HG03439 (cell line): ENCODE measurements around the gene EIF1.
A peak's percentile ranks its signal among the peaks of the same experiment; 100 is the strongest.
"Not testable (repeated sequence)": the region's sequence is repeated elsewhere in the genome, so short reads cannot be mapped to it uniquely, and the experiment has no call there.

Experiments used
- ATAC-seq: cut with Tn5 transposase; IDR thresholded peaks from one replicate; pipeline ENCODE4 v1.9.1; 2021; ENCODE audit warnings: mild to moderate bottlenecking, moderate library complexity; ENCODE audit not compliant: unreplicated experiment

Gene EIF1

GRCh38 chr17:41678411-41678906 lies 10.2 kb upstream of the EIF1 start:
- ATAC-seq = no peak

GRCh38 chr17:41678907-41679739 lies 9.6 kb upstream of the EIF1 start:
- ATAC-seq = peak; percentile 65

- no peak for ATAC-seq
Measured at GRCh38 chr17:41679740-41680425, 8.8 kb upstream of the EIF1 start.

- no peak for ATAC-seq
Measured at GRCh38 chr17:41680426-41681040, 8.2 kb upstream of the EIF1 start.

- ATAC-seq = no peak
Measured at GRCh38 chr17:41681776-41682175, 6.9 kb upstream of the EIF1 start.

- no peak for ATAC-seq
Measured at GRCh38 chr17:41682631-41683030, 6.1 kb upstream of the EIF1 start.

GRCh38 chr17:41683441-41684007 lies 5.2 kb upstream of the EIF1 start:
- ATAC-seq = no peak

- no peak for ATAC-seq
Measured at GRCh38 chr17:41684035-41684434, 4.7 kb upstream of the EIF1 start.

- not testable (repeated sequence) for ATAC-seq
Measured at GRCh38 chr17:41685753-41686152, 2.9 kb upstream of the EIF1 start.

- no peak for ATAC-seq
Measured at GRCh38 chr17:41686281-41686680, 2.4 kb upstream of the EIF1 start.

- ATAC-seq = peak; percentile 4
Measured at GRCh38 chr17:41687828-41688640, 651 bp upstream of the EIF1 start.

GRCh38 chr17:41689497-41690299 lies 1.0 kb downstream of the EIF1 start:
- no peak for ATAC-seq

- ATAC-seq = no peak
Measured at GRCh38 chr17:41690497-41690896, 1.8 kb downstream of the EIF1 start.

- no peak for ATAC-seq
Measured at GRCh38 chr17:41691031-41691777, 2.5 kb downstream of the EIF1 start.

- ATAC-seq = no peak
Measured at GRCh38 chr17:41692722-41693521, 4.2 kb downstream of the EIF1 start.

GRCh38 chr17:41695134-41695661 lies 6.5 kb downstream of the EIF1 start:
- ATAC-seq = no peak

GRCh38 chr17:41695954-41696757 lies 7.5 kb downstream of the EIF1 start:
- no peak for ATAC-seq
